ENCODE results near the gene ANKFN1. TPM values are rescaled to one million over a fixed set of nuclear protein-coding genes. Genes with fewer than 3 reads are reported as not detected.

Gene ANKFN1
- total and polyA plus RNA-seq, 8 donors, result 0.05 to 0.20 (median 0.12) TPM; not detected in 4

DNA sequence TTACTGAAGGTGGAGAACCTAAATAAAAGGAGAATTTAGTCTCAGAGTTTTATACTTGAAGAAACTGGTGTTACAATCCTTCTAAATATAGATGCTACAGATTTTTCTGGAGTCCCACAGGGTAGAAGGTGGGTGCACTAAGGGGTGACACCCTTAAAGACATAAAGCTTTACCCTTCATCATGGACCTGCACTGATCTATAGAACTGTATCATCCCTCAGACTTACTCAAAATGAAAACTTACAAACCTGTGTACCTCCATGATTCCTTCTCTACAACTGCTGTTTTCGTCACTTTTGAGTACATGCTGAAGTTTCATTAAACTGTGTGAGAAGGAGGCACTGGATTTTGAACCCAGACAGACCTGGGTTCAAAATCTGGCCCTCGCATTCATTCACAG lies 270.7 kb downstream of the ANKFN1 start:
- H3K9me3 ChIP-seq, result no peaks in the 10 kb centered on the region
- no peak overlapping the region for H3K4me3 ChIP-seq
- FAIRE-seq, result no peak
- H3K4me1 ChIP-seq, result no peaks in the 10 kb centered on the region
- no peaks in the 10 kb centered on the region for H3K36me3 ChIP-seq
- no peak for DNase-seq
- 43 to 65% methylated on average over 2 of the region's 2 CpGs for WGBS, 2 donors
- ATAC-seq, result no peak
- TF ChIP-seq, protein P1, sequence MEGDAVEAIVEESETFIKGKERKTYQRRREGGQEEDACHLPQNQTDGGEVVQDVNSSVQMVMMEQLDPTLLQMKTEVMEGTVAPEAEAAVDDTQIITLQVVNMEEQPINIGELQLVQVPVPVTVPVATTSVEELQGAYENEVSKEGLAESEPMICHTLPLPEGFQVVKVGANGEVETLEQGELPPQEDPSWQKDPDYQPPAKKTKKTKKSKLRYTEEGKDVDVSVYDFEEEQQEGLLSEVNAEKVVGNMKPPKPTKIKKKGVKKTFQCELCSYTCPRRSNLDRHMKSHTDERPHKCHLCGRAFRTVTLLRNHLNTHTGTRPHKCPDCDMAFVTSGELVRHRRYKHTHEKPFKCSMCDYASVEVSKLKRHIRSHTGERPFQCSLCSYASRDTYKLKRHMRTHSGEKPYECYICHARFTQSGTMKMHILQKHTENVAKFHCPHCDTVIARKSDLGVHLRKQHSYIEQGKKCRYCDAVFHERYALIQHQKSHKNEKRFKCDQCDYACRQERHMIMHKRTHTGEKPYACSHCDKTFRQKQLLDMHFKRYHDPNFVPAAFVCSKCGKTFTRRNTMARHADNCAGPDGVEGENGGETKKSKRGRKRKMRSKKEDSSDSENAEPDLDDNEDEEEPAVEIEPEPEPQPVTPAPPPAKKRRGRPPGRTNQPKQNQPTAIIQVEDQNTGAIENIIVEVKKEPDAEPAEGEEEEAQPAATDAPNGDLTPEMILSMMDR (IDR thresholded peaks at IDR 0.05), result no peak
- H3K27me3 ChIP-seq, result no peaks in the 10 kb centered on the region
- H3K27ac ChIP-seq, result no peak overlapping the region
- intact Hi-C loops (cut with DNase I), result no loop called here

DNA sequence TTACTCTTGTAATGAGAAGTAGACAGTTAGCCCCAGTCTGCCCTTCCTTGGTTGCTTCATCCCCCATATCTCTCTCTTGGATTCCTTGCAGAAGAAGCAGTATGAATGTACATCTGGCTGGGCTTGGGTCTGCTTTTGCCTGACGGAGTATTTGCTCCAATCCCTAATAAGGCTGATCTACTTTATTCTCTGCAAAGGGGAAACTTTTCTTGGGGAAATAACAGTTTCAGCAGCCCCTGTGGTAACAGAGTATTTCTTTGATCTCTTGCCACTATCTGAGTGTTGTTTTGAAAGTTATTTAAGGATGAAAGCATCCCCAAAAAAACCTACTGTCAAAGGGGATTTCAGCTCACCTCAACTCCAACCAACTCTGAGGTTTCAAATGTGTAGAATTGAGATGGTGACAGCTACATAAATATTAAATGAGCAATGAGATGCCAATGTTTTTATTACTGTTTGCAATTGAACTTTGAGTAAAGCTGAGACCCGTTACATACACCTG lies 271.3 kb downstream of the ANKFN1 start:
- no peak for ATAC-seq
- H3K4me3 ChIP-seq, result no peak overlapping the region
- H3K27ac ChIP-seq, result no peak overlapping the region
- TF ChIP-seq, protein P1 (IDR thresholded peaks at IDR 0.05), result no peak
- no peaks in the 10 kb centered on the region for H3K9me3 ChIP-seq
- intact Hi-C loops (cut with DNase I), result no loop called here
- WGBS, 2 donors, result 36 to 68% methylated on average over 2 of the region's 2 CpGs
- FAIRE-seq, result no peak
- H3K4me1 ChIP-seq, result no peaks in the 10 kb centered on the region
- H3K27me3 ChIP-seq, result no peaks in the 10 kb centered on the region
- no peaks in the 10 kb centered on the region for H3K36me3 ChIP-seq
- DNase-seq, result no peak

DNA sequence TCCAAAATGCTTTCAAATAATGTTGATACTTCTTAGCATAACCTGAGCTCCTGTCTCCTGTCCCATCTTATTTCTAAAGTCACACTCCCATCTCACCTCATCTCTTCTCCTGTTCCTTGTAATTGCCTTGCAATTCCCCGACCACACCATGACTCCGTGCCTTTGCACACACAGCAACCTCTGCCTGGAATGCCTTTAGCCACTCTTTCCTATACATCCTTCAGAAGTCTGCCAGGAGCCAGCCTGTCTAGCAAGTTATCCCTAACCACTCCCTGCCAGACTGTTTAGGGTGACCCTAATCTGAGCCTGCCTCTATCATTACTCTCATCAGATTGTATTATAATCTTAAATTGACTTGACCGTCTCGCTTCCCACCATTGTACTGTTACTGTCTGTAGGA lies 272.2 kb downstream of the ANKFN1 start:
- Histone ChIP-seq H3K36me3 (no peaks in the 10 kb centered on the region), H3K4me1 (no peaks in the 10 kb centered on the region), H3K9me3 (no peaks in the 10 kb centered on the region), H3K4me3 (no peak overlapping the region), H3K27me3 (no peaks in the 10 kb centered on the region), H3K27ac (no peak overlapping the region)
- ATAC-seq, result no peak
- TF ChIP-seq, protein P1 (IDR thresholded peaks at IDR 0.05), result no peak
- FAIRE-seq, result no peak
- intact Hi-C loops (cut with DNase I), result no loop called here
- 63 to 68% methylated on average over 4 of the region's 4 CpGs for WGBS, 2 donors
- DNase-seq, result no peak

DNA sequence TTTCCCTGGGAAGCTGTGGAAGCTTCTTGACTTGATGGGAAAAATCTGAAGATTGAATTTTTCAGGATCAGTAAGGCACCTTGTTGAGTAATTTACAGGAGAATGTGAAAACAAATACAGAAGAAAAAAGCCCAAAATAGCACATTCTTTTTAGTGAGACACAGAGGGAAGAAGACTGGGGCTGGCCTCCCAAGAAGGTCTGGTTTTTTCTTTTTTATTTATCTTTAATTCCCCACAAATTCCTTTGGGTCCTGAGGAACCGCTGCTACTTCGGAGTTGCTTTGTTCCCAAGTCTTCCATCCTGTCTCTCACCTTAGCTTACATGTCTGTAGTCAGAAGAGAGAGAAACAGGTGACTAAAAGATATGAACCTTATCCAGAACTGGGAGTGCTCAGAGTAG lies 273.6 kb downstream of the ANKFN1 start:
- Histone ChIP-seq H3K4me3 (no peak overlapping the region), H3K36me3 (no peaks in the 10 kb centered on the region), H3K4me1 (no peaks in the 10 kb centered on the region), H3K9me3 (no peaks in the 10 kb centered on the region), H3K27me3 (no peaks in the 10 kb centered on the region), H3K27ac (no peak overlapping the region)
- TF ChIP-seq, protein P1 (IDR thresholded peaks at IDR 0.05), result no peak
- FAIRE-seq (no peak), DNase-seq (no peak), ATAC-seq (no peak)
- intact Hi-C loops (cut with DNase I), result no loop called here
- 43 to 62% methylated on average over 2 of the region's 2 CpGs for WGBS, 2 donors

DNA sequence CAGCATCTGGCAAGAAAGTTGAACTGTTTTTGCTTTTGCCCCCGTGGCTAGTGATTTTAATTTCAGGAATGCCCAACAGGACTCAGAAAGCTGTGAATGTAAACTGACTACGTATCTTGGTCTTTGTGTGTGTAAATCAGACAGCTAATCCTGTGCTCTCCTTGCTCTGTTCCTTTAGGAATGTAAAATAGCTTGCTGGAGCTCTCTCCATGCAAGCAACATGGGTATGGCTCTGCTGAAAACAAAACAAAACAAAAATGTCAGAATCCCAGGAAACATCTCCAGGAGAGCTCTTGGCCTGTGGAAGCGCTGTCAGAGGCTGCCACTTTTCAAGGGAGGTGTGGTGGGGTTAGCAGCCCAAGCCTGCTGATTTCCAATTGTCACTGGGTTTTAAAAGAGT lies 278.5 kb downstream of the ANKFN1 start:
- TF ChIP-seq, protein P1 (IDR thresholded peaks at IDR 0.05), result no peak
- H3K4me3 ChIP-seq, result no peak overlapping the region
- intact Hi-C loops (cut with DNase I), result no loop called here
- no peak for DNase-seq
- no peak for ATAC-seq
- FAIRE-seq, result no peak
- 50 to 55% methylated on average over 3 of the region's 3 CpGs for WGBS, 2 donors
- H3K9me3 ChIP-seq, result no peaks in the 10 kb centered on the region
- H3K27me3 ChIP-seq, result no peaks in the 10 kb centered on the region
- no peaks in the 10 kb centered on the region for H3K4me1 ChIP-seq
- H3K36me3 ChIP-seq, result no peaks in the 10 kb centered on the region
- no peak overlapping the region for H3K27ac ChIP-seq
